ENCODE data around the gene COL17A1.

GRCh38 chr10:104031631-104032030 lies 54.0 kb downstream of the COL17A1 start:
- TF ChIP-seq CTCF (conservative IDR thresholded peaks at IDR 0.05; ENCODE audit: low read depth, low read length) (no peak), EZH2 (IDR thresholded peaks at IDR 0.05; ENCODE audit: borderline replicate concordance, low read depth, low read length, poor library complexity, severe bottlenecking) (no peak)
